GM21390 (cell line): ENCODE results near the gene KIF13A.

Experiments used
- ATAC-seq: cut with Tn5 transposase; IDR thresholded peaks from one replicate; pipeline ENCODE4 v1.9.1; 2021; ENCODE audit not compliant: unreplicated experiment

KIF13A gene

DNA sequence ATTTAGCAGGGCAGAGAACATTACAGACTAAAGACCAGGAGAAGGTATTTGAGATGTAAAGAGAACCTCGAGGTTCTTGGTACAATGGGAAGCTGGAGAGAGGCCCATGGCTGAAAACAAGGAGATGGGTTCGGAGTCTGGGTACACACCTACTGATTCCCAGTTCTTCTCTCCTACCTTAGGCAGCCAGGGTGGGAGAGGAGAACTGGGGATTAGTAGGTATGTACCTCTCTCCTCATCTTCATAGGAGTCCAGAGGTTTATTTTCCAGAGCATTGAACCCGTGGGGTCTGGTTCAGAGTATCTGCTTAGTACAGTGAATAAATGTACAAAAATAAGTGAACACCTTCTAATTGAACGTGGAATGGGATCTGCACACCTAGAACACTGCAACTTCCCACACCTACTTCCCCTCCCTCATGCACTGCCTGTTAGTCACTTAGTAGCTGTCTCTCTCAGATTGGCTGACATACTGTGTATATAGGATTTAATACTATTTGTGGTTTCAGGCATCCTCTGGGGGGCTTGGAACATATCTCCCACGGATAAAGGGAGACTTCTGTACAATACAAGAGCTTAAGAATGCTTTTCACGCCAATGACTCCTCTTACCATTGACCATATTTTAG, 257.2 kb downstream of the KIF13A start:
- no peak for ATAC-seq

DNA sequence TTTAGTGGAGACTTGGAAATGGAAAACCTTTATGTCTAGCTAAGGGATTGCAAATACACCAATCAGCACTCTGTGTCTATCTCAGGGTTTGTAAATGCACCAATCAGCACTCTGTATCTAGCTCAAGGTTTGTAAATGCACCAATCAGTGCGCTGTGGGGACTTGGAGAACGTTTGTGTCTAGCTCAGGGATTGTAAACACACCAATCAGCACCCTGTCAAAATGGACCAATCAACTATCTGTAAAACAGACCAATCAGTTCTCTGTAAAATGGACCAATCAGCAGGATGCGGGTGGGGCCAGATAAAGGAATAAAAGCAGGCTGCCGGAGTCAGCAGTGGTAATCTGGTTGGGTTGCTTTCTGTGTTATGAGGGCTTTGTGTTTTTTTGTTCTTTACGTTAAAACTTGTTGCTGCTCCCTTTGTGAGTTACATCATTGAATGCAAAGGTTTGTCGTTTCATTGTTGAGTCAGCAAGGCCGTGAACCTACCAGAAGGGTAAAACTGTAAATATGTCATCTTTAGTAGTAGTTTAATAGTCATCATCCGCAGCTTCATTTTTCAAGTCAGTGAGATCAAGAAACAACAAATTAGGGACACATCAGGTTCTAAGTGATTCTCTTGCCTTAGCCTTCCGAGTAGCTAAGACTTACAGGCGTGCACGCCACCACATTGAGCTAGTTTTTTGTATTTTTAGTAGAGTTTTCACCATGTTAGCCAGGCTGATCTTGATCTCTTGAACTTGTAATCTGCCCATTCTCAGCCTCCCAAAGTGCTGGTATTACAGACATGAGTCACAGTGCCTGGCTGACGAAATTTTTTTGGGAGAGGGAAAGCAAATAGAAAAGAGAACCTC, 258.0 kb downstream of the KIF13A start:
- ATAC-seq, result no peak

DNA sequence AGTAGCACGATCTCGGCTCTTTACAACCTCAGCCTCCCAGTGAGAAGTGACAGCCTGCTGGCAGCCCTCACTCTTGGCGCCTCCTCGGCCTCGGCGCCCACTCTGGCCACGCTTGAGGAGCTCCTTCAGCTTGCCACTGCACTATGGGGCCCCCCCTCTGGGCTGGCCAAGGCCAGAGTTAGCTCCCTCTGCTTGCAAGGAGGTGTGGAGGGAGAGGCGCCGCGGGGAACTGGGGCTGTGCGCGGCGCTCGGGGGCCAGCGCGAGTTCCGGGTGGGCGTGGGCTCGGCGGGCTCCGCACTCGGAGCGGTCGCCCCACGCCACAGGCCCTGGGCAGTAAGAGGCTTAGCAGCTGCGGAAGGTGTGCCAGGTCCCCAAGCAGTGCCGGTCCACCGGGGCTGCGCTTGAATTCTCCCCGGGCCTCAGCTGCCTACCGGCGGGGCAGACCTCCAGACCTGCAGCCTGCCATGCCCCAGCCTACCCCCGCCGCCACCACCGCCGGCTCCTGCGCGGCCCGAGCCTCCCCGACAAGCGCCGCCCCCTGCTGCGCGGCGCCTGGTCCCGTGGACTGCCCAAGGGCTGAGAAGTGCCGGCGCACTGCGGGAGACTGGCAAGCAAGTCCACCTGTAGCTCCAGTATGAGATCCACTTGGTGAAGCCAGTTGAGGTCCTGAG, 258.7 kb downstream of the KIF13A start:
- no peak for ATAC-seq

DNA sequence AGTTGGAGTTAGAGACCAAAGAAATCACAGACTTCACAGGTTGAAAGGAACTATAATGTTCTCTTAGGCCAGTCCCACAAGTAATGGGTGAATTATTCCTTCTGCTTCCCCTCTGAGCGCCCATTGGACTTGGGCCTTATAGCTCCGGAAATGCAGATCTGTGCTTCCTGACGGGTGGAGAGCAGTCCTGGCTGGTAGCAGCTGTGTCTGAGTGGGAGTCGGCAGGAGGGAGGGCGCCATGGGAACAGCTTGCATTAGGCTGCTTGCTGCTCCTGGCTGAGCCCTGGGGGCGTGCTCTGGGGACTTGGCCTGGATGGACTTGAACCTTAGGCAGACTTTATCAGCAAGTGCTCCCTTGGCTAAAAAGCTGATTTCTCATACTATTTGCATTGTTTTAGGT, 262.4 kb downstream of the KIF13A start:
- no peak for ATAC-seq

DNA sequence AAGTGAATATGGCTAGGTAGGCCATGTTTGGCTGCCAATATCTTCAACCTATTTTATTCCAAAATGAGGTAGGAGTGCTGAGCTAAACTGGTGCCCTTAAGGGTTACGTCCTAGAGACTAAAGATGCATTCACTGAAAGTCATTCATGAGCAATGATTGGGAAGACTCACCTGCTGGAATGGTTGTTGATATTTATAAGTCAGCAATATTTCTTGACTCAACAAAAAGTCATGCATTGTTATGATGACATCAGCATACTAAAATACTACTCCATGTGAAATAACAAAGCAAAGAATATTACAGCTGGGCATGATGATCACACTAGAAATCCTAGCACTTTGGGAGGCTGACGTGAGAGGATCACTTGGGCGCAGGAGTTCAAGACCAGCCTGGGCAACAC, 263.1 kb downstream of the KIF13A start:
- ATAC-seq, result no peak

DNA sequence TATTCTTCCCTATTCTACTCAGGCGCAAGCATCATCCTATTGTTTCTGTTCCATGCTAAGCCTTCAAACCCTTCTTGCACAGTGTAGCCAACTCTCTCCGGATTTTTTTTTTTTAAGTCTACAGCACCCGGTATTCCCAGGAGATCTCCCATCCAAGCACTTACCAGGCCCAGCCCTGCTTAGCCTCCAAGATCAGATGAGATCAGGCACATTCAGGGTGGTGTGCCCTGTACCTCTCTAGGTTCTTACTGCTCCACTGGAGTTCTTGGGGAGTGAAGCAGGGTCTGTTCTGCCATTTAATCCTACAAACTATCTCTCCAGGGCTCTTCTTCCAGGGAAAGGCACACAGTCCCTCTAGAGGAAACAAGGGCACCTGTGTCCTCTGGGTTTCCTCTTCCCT, 265.8 kb downstream of the KIF13A start:
- no peak for ATAC-seq

DNA sequence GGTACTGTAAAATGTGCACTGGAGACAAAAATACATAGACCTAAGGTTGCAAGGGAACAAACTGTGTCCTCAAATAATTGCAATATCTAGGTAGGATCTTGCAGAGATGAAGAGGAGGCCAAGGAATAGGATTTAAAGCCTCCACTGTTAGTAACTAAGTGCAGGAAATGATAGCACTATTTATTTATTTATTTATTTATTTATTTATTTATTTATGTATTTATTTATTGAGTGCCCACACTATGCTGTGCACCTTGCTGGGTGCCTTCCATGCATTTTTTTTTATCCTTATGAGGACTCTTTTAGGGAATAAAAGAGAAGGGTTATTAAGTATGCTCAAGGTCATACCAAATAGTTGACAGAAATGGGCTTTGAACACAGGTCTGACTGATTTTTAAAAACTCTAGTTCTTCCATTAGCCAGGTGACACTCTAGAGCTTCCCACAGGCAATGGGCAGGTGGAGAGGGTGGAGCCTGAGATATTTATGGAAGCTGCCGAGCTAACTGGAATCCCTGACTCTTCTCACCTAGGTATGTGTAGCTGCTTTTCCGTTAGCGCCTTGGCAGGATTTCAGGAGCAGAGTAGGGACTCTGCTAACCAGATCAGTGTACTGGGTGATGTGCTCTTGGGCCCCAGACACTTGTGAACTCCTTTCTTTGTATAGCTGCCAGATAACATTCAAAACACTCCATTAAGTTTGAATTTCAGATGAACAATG, 268.0 kb downstream of the KIF13A start:
- ATAC-seq, result no peak

DNA sequence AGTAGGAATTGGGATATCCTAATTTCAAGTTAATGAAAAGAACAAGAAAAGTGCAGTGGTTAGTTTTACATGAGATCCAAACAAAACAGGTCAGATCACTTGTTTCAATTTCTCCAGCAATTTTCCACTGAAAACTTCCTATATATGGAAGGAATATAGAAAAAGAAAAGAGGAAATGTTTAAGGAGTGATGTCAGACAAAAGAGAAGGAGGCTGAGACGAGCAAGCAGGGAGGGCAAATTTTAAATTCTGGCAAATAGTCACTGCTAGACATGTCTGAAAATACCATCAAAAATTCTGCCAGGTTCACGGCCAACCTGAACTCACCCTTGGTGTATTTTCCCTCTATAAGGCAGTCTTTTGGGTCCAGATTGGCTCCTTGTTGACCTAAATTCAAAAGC, 271.2 kb downstream of the KIF13A start:
- no peak for ATAC-seq

DNA sequence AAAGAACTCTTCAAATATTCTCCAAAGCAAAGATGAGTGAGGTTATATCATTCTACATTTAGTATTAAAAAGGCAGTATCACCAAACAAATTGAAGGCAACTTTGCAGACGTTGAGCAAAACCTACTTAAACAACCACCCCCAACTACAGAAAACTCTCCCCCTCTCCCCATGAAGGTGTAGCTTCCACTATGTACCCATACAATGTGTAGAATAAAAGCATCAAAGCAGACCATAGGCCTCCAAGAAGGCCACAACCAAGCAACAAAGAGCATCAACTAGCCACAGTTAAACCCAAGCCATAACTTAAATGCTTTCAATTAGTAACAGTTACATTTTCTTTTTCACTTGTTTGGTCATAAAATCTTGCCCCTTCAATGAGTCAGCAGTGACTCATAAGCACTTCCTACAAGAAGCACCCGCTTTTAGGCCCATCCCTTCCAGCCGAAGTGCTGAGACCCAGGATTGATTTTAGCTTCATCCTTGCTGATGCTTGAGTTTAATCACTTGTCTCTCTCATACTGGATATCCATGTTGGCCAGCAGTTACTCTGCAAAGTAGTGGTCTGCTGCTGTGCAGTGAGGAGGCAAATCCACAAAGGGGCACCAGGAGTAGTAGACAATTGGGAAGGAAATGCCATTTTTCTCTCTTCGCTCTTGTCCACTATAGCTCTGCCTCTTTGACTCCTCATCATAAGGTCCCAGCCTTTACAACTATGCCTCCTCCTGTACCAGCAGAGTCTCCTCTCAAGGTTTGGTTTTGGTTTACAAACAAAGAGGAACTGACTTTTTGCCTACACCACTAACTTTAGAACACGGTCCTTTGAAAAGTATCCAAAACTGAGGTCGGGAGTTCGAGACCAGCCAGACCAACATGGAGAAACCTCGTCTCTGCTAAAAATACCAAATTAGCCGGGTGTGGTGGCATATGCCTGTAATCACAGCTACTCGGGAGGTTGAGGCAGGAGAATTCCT, 272.3 kb downstream of the KIF13A start:
- peak; percentile 89 for ATAC-seq

DNA sequence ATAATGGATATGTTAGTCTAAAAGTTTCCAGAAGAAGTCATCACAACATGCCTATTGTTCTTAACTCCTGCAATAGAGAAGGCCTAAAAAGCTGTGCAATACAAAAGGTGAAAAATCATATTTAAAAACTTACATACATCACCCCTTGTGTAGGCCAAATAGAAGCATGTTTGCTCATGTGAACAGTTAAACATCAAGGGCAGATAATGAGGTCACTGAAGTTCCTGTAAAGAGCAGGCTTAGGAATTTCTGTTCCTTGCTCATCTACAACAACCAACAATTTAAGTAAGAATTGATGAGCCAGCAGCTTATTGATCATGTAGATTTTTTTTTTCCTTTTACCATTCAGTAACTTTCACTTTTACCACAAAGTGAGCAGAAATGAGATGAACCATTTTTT, 273.3 kb downstream of the KIF13A start:
- no peak for ATAC-seq

DNA sequence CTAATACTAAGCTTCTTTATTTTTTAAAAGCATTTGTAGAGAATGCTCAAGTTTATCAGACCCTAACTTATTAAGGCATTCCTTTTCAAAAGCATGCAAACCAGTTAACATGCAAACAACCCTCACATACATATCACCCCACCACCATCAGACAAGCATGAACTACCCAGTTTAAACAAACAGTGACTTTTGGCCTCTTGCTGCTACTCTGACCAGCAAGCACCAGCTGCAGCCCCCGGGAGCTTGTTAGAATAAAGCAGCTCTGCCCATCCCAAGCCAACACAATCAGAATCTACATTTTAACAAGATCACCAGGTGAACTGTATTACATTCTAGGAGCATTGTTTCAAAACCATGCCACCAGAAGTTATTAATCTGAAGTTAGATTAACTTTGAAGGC, 274.9 kb downstream of the KIF13A start:
- no peak for ATAC-seq

DNA sequence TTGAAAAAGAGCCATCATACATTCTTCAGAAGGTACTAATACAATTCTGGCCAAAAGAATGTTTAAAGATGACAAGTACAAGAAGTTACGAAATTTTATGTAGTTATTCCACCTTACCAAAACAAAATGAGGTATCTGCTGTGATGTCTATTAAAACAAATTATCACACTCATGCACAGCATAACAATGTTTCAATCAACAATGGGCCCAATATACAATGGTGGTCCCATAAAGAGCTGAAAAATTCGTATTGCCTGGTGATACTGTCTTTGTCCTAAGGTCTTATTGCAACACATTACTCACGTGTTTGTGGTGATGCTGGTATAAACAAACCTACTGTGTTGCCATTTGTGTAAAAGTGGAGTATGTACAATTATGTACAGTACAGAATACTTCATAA, 277.1 kb downstream of the KIF13A start:
- ATAC-seq, result no peak

DNA sequence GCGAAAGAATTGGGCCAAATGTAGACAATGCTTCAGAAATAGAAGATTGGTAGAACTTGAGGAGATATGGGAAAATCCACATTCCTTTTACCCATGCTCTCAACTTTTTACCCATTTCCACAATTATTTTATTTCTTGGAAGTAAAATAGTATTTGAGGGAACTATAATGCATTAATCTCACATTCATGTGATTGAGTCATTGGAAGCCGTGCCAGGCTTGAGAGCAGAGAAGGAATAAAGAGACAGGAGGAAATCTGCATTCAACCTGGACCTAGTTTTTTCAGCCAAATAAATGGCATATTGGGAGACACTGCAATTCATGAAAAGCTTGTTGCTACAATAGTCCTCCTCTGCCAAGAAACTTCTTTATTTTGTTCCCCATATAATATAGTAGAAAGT, 278.0 kb downstream of the KIF13A start:
- no peak for ATAC-seq
